GM21576 (cell line): ENCODE measurements around the gene LYZ.
A peak's percentile ranks its signal among the peaks of the same experiment; 100 is the strongest.

Experiments
- ATAC-seq: cut with Tn5 transposase; IDR thresholded peaks from one replicate; pipeline ENCODE4 v1.9.1; 2021; ENCODE audit warnings: mild to moderate bottlenecking, moderate library complexity; ENCODE audit not compliant: unreplicated experiment

LYZ gene

DNA sequence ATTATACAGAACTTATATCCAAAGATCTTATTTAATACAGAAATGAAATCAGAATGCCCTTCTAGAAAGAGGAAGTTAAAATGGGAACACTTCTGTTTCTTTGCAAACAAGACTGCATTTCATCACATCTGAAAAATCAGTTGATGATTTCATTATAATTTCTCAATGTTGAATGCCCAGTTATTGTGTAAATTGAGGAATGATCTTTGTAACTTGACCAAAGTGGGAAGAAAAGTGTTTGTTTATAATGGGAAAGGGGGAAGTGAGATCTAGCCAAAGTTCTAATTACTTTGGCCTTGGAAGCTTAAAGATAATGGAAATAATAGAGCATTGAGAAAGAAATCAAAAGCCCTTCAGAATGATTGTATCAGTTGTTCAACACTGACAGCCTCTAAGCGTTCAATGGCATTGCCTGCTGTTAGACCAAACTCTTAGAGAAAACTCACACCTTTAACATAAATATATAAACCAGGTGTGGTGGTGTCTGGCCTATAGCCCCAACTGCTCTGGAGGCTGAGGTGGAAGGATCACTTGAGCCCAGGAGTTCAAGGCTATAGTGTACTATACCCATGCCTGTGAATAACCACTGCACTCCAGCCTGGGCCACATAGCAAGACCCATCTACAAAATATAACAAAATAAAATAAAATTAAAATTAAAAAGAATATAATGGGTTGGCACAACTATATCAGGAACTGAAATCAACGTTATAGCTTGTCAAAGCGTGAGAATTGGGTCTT, 9.9 kb upstream of the LYZ start:
- ATAC-seq: no peak

DNA sequence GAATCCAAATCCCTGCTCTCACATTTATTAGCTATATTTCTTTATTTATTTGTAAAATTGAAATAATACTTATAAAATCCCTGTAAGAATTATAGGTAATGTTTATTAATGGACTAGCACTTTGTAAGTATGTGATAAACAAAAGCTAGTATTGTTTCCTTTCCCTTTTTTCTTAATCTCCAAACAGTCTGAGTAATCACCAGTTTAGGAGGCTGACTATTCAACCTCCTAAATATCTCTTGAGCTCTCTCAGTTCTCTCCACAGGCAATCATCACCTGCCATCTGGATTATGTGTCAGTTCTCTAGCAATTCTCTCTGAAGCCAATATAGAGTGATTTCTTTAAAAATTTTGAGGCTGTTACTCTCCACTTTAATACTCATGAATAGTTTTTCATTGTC, 9.2 kb upstream of the LYZ start:
- no peak for ATAC-seq

DNA sequence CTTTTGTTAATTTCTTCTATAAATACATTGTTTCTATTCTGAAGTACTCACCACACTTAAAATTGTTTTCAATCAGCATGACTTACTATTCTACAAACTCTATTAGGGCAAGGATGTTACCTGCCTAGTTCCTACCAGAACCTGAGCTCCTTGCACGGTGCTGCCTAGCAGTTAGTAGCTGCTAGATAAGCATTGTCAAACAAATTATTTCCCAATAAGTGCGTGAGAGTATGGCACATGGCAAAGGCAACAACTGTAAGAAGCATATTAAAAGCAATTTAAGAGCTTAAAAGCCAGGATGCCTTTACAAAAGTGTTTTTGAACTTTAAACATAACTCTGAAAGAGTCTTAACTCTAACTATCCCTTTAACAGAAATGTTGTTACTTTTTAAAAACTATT, 8.2 kb upstream of the LYZ start:
- ATAC-seq: no peak

DNA sequence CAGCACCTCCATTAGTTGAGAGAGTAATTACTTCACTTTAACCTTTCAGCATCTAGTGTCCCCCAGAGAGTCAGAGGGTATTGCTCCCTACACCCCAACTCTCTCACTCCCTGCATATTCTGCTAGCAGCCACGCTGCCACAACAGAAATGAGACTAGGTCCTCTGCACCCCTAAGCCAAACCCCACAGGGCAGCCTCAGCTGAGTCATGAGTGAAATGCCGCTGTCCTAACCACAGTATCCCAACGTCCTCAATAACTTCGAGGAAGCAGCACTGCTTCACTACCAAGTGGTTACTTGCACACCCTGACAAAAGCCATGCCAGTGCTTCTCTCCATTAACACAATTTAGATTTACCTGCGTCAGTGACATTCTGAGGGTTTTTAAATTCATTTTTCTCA, 6.9 kb upstream of the LYZ start:
- ATAC-seq: no peak

DNA sequence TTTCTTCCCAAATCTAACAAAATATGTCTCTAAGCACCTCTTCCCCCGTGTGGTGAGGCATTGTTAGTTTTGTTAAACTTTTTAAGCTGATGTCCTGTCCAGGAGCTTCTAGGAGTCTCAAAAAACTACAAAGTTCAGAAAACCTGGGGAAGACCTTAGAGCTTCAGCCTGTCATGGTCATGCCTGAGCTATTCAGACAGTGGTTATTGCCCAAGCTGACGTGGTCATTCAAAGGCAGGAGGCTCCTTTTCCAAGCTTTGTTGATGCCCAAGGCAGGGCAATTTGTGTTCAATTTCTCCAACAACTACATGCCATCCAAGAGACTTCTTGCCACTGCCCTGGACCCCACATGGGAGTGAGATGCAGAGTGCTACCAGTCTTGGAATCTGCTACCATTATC, 5.8 kb upstream of the LYZ start:
- ATAC-seq: no peak

DNA sequence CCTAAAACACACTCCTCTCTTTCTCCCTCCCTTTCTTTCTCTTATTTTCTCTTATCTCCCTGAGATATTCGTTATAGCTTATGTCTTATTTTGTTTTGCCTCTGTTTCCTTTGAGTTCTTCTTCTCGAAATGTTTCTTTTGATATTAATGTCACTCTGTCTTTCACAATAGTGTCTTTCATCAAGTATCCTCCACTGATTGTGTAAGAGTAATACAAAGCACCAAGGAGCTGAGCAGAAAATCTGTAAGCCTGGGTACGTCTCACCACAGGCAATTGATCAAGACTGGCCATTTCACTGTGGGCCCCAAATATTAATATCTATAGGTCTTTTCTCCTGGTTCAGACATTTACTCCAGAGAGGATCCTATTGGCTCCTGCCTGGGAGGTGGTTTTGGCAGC, 4.8 kb upstream of the LYZ start:
- no peak for ATAC-seq

DNA sequence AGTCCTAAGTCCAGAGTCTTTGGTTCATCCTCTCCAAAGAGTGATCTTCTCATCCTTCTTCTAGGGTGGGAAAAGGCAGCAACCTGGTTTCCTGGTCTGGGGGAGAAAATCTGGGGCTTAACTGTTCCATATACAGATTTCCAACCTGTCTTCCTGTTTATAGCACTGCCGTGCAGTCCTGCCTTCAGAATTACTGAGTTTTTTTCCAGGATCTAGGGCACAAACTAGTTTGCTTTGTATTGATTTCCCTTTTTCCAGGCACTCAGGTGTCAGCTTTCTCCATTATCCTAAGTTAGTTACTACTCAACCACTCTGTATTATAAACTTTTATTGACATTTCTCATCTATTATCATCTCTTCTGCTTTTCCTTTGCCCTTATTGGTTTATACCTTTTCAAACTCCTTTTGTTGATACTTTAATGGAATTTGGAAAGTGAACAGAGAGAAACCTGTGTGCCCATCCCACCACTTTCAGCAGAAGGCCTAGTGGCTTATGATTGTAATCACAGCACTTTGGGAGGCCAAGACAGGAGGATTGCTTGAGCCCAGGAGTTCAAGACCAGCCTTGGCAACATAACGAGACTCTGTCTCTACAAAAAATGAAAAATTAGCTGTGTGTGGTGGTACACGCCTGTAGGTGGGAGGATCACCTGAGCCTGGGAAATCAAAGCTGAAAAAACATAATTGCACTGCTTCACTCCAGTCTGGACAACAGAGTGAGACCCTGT, 4.1 kb upstream of the LYZ start:
- ATAC-seq: no peak

DNA sequence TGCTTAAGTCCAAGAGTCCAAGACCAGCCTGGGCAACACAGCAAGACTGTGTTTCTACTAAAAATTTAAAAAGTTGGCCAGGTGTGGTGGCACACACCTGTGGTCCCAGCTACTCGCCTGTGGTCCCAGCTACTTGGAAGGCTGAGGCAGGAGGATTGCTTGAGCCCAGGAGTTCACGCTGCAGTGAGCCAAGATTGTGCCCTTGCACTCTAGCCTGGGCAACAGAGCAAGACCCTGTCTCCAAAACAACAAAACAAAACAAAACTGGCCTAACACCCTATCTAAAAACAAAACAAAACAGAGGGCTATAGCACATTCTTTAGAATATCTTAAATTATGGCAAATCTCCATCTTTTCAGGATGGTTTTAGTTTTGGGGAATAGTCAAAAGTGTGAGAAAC, 3.1 kb upstream of the LYZ start:
- no peak for ATAC-seq

DNA sequence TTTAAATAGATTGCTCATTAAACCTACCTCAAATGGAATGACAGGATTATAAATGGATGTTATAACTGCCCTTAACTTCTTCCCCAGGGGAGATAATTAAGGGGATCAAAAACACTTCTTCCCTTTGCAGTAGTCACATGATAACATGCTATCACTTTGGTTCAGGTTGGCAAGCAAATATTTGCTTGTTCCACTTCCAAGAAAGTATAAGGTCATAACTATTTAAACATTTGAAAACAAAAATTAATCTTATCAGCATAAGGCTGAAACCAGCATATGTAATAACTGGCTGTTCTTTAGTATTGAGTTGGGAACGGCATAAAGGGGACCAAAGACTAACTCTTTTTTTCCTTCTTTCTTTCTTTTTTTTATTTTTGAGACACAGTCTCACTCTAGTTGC, 2.4 kb upstream of the LYZ start:
- ATAC-seq: no peak

DNA sequence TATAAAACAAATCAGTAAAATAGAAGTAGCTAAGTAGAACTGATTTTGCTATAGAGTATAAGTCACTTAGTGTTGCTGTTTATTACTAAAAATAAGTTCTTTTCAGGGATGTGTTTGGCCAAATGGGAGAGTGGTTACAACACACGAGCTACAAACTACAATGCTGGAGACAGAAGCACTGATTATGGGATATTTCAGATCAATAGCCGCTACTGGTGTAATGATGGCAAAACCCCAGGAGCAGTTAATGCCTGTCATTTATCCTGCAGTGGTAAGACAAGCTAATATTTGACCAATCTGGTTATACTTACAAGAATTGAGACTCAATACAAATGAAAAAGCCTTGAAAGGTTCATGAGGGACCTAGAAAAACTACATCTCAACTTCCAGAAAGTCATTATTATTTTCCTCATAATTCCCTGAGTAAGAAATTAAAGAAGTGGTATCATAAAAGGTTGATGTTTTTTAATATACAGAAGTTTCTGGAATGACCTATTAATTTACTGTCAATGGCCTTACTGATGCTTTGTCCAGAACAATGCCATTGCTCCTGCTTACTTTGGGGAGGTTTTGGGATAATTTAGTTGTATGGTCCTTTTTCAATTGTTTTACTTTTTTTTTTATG, 1.9 kb downstream of the LYZ start:
- no peak for ATAC-seq

DNA sequence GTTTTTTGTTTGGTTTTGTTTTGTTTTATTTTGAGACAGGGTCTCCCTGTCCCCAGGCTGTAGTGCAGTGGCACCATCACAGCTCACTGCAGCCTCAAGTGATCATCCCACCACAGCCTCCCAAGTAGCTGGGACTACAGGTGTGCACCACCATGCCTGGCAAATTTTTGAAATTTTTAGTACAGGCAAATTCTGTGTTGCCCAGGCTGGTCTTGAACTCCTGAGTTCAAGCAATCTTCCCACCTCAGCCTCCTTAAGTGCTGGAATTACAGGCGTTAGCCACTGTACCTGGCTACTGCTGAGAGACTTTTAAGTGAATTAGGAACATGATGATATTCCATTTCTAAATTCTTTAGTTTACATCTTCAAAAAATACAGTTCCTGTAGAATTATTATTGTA, 2.6 kb downstream of the LYZ start:
- ATAC-seq: no peak

DNA sequence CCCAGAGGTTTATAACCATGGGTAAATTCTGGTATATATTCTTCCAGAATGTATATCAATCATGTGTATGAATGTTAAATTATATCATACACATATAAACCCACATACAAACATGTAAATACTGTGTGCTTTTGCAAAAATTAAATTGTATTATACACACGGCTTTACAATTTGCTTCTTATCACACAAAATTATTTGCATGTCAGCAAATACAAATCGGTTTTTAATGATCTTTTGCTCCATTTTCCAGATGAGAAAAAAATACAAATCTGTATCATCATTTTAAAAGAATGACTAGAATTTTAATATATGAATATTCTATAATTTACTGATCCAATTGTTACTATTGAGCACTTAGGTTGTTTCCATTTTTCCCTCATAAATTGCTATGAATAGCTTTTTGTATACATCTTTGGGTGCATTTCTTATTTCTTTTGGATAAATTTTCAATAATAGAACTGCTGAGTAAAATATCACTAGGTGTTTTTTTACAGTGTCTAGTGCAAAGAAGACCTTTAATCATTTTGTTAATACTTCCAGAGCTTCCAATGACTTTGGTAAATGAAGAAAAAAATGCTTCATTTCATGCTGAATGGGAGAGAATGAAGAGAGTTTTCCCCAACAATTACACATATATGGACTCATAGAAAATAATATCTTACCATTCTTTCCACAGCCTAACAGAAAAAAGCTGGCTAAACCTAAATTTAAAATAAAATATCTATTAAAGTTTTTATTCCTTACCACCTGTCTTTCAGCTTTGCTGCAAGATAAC, 3.5 kb downstream of the LYZ start:
- ATAC-seq: no peak

DNA sequence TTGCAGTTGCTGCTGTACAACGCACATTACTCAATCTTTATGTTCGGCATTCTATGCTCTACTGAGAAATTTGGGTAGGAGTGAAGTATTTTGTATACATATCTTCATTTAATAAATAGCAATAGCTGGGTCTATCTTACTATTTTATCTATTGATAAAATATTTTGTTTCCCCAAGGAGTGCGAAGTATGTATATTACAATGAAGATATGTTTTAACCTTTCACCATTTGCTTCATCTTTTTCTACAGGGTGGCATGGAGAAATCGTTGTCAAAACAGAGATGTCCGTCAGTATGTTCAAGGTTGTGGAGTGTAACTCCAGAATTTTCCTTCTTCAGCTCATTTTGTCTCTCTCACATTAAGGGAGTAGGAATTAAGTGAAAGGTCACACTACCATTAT, 4.7 kb downstream of the LYZ start:
- no peak for ATAC-seq

DNA sequence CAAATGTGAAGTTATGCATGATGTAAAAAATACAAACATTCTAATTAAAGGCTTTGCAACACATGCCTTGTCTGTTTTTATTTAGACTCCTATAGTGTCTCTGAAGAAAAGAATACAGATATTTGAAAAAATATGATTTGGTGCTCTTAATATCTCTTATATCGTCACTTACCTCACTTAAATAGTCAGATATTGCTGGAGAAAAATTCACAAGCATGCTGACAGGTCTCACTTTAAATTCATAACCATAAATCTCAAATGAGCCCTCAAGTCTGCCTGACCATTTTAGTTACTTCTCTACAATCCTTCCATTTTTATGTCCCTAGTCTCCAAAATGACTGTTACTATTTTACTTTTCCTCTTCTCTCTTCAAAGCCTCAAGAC, 6.0 kb downstream of the LYZ start:
- no peak for ATAC-seq

DNA sequence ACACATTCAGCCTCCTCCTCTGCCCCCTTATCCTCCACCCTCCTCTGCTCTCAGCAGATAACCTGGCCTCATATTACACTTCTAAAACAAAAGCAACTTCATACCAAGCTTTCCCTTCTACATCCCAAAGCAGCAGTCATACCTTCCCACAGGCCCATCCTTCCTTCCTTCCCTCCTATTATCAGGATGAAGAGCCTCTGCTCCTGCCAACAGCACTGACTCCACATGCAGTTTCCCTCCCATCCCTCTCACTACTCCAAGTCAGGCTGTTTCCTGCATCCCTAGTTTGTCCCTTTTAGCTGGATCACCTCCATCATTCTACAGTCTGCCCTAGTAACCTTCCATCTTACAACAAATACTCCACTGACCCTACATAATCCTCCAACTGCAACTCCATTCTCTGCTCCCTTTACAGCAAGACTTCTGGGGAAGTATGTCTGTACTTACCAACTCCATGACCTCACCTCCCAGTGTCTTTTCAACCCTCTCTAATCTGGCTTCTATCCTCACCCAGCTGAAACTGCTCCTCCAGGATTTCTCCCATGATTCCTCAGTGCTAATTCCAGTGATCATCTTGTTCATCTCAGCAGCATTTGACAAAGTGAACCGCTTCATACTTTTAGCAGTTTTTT, 6.5 kb downstream of the LYZ start:
- ATAC-seq: no peak

DNA sequence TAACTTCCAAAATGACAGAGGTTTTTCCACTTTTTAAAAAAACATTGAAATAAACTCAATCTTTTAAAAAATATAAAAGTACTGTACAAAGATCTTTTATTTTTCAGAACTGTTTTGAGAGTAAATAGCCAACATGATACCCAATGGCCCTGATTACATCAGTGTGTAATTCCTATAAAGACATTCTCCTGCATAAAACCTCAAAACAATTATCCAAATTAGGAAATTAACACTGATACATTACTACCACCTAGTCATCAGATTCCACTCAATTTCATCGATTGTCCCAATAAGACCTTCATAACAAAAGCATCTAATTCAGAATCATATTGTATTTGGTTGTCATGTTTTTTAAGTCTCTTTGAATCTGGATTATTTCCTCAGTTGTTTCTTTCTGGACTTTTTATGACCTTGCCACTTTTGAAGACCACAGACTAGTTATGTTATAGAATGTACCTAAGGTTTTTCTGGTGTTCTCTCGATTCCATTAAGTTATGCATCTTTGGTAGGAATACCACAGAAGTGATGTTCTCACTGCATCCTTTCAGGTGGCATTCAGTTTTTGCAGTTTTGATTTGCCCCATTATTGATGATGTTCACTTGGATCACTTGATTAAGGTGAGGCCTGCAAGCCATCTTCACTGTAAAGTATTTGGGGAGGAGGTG, 7.3 kb downstream of the LYZ start:
- no peak for ATAC-seq

DNA sequence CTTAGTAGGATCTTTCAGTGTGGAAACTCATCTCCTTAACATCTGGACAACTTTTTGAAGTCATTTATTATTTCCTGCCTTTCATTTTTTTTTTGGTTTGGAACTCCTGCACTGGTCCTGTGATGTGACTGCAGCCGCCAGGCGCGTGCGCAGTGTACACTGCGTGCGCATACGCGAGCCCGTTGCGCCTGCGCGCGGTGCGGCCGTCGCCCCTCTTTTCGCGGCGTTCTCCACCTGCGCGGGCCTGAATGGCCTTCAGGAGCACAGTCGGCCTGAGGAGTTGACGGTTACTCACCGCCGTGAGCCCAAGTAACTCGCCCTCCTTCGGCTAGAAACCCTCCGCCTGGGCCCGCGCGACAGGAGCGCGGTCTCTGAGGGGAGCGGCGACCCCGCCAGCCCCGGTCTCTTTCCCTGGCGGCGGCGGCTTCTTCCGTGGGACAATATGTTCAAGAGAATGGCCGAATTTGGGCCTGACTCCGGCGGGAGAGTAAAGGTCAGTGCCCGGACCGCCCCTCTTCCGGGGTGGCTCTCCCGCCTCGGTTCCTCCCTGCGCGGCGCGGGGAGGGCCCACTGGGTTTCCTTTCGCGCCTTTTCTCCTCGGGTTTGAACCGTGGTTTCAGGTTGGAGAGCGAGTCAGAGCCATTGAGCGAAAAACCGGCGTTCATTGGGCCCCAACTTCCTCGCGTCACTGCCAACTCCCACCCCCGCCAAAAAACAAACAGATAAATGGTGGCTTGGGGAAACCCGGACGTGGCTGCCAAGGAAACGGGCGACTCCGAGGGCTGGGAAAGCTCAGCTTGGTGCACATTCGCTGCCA, 11.6 kb downstream of the LYZ start, which contains the start of gene YEATS4:
Gene YEATS4 (plus strand): TSS at position 213 of the 817 bp plus-strand sequence. CDS start 230 bp downstream, at position 443.
- ATAC-seq: peak; percentile 82

DNA sequence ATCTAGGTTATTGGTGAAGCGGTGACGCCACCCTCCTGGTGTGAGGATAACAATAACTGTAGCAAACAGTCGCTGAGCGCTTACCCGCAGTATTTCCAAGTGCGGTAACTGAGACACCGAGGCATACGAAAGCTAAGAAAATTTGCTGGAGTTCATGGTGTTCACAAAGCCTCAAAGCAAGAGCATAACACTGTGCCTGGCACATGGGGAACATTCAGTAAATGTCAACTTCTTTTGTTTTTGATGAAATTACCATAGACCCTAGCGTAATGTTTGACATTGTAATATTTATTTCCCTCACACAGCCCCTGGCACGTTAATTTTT, 12.1 kb downstream of the LYZ start:
- no peak for ATAC-seq

DNA sequence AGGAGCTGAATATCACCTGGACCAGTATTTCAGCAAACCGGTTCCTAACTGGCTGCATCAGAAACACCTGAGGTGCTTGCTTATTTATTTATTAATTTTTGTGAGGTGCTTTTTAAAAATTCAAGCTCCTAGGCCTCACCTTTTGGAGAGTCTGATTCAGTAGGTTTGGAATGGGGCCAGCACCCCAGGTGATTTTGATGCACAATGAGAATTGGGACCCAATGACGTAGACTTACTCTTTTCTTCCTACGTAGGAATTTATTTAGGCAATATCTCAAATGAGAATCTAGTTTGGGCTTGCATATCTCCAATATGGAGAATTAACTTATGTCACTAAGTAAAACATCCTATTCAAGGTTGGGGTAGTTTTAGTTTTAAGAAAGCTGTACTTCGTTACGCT, 18.6 kb downstream of the LYZ start:
- no peak for ATAC-seq

DNA sequence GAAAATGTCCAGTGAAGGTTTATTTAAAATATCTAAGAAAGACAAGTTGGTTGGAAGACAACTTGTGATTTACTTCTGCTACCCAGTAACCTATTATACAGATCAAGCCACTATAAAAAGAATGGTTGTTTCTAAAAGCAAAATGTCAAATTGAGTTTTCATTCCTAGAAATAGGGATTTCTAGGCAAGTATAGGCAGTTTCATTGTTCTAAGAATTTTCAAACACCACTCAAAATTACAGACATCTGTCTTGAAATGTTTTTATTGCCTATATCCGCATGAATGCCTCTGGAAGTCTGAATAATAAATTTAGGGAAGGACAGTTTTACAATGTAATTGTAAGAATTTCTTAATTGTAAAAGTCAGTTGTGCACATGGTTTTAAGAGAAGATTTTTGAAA, 20.0 kb downstream of the LYZ start:
- no peak for ATAC-seq
